GM10847 (cell line): ENCODE results near the gene TRANK1.

ENCODE experiments used
- POLR2A ChIP-seq: IDR thresholded peaks from 2 replicates; pipeline ENCODE4 v1.6.1; 2011; ENCODE audit not compliant: insufficient read length; ENCODE audit errors: extremely low read depth

The TRANK1 gene

DNA sequence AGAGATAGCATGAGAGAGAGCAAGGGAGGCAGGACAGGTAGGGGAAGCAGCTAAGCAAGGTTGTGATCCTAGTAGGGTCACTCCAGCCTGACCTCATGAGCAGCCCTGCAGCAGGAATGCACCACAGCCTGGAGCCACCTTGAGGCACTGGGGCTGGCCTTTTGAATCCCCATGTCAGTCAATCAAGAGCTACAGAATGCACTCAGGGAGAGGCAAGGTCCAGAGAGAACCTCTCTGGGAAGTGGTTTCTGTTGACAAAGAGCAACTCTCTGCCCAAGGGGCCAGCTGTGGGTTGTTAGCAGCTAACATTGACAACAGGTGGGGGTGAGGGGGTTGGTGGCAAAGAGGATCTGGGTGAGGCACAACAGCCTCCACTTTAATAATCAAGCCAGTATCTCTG is 54.6 kb downstream of the TRANK1 start:
- no peak for TF ChIP-seq POLR2A

GRCh38 chr3:36881735-36882134 is 63.1 kb downstream of the TRANK1 start:
- no peak for TF ChIP-seq POLR2A

GRCh38 chr3:36877930-36878685 is 66.7 kb downstream of the TRANK1 start:
- TF ChIP-seq POLR2A, result no peak

DNA sequence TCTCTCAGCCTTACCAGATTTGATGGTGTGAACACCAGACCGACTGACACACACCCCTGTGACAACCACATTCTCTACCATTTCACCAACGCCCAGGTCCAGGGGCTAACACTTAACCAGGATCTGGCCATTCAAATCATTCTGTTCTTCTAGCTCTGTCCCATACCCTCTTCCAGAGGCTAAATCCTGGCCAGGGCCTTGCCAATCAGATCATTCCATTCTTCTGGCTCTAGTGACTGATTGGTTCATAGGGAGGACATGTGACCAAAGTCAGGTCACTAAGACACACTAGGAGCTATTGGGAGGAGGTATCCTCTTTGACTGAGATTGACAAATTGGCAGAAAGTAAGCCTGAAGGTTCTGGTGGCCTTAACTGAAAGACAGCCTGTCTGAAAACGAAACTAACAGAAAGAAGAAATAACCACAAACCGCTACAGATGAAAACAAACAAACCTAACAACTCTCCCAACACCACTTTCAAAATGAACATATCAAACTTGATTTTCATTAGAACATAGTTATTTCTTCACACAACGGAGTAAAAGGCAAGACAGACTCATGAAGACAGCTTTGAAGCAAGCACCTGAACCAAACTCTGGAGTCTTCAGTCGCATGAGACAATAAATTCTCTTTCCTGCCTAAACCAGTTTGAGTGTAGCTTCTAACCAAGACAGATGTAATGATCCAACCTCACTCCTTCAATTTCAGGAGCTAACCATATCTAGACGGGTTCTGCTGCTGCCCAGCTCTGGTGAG is 68.5 kb downstream of the TRANK1 start:
- no peak for TF ChIP-seq POLR2A

DNA sequence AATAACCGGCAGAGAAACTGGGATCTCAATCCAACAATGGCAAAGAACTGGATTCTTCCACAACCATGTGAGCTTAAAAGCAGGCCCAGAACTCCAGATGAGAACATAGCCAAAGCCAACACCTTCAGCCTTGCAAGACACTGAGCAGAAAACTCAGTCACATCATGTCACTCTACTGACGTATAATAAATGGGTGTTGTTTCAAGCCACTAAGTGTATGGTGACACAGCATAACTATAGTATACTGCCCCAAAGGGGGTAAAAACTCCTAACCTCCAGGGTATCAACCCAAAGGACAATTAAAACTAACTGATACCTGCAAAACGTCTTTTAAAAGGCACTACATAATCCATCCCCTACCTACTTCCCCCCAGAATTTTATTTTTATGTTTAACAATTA is 69.5 kb downstream of the TRANK1 start:
- no peak for TF ChIP-seq POLR2A

DNA sequence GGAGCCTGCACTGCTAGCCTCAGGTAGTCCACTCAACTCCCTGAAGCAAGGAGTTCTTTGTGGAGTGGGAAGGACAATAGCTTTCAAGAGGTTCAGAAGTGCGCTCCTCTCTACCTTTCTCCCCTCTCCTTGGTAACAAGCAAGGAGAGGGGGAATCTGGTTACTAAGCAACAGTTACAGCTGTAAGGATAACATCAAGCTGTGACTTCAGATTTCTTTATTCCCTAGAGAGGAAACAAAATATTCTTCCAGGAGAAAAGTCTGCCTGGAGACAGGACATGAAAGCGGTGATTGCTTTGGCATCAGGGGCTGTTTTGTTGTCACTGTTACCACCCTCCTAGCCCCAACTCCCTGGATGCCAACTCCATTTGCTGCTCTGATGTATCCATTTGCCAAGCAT is 70.4 kb downstream of the TRANK1 start:
- no peak for TF ChIP-seq POLR2A

- TF ChIP-seq POLR2A, result no peak
These were observed 73.3 kb downstream of the TRANK1 start for GRCh38 chr3:36871379-36872126.

GRCh38 chr3:36868614-36869436 is 76.0 kb downstream of the TRANK1 start:
- no peak for TF ChIP-seq POLR2A

DNA sequence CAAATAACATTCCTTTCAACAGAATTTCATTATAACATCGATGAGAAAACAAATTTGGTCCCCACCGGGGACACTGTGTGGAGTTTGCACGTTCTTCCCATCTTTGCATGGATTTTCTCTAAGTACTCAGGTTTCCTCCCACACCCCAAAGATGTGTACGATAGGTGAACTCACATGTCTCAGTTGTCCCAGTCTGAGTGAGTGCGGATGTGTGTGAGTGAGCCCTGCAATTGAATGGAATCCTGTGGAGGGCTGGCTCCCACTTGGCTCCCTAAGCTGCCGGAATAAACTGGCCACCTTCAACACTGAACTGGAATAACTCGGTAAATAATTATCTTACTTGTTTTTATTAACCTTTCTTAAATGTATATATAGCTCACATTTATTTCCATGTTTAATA is 77.0 kb downstream of the TRANK1 start:
- TF ChIP-seq POLR2A, result no peak

DNA sequence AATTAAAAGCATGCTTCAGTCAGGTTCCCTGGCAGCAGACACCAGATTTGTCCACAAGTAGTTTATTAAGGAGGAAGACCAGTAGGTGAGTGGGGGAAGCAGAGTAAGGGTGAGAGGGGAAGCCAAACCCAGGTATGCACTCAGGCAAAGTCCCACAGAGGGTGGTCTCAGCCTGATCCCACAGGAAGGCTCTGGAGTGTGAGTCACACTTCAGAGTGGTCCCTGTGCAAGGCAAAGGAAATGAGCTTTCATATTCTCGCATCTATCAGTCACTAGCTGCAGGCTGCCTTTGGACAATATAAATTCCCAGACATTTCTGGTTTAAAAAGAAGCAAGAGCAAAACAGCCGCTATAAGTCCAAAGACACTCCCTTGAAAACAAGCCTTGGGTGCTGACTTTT is 78.5 kb downstream of the TRANK1 start:
- TF ChIP-seq POLR2A, result no peak

DNA sequence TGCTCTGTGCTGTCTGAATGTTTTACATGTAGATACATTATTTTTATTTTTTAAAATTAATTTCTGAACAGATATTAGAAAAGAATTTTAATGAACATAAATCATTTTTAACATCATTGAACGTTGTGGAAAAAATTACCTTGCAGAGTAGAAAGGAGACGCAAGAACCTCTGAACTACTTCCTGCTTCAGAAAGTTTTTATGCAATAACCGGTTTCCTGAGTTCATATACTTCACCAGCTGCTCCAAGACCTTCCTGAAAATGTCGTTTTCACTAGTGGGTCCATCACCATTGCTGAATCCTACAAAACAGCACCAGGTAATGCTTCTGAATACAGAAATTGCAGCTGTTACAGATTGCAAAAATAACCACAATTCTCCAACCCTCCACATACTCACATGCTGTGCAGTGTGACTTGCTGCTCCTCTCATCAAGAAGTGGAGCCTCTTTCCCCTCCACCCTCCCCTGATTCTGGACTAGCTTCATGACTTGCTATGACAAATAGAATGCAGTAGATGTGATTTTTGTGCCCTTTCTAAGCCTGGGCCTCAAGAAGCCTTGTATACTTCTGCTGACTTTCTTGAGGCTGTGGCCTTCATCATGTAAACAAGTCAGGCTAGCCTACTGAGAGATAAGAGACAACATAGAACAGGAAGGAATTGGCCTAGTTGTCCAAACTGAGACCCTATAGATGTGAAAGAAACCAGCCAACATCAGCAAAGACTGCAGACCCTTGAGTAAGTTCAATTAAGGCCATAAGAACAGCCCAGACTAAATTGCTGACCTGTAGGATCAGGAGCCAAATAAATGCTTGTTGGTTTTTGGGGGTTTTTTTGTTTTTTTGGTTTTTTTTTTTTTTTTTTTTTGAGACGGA is 80.4 kb downstream of the TRANK1 start:
- no peak for TF ChIP-seq POLR2A

DNA sequence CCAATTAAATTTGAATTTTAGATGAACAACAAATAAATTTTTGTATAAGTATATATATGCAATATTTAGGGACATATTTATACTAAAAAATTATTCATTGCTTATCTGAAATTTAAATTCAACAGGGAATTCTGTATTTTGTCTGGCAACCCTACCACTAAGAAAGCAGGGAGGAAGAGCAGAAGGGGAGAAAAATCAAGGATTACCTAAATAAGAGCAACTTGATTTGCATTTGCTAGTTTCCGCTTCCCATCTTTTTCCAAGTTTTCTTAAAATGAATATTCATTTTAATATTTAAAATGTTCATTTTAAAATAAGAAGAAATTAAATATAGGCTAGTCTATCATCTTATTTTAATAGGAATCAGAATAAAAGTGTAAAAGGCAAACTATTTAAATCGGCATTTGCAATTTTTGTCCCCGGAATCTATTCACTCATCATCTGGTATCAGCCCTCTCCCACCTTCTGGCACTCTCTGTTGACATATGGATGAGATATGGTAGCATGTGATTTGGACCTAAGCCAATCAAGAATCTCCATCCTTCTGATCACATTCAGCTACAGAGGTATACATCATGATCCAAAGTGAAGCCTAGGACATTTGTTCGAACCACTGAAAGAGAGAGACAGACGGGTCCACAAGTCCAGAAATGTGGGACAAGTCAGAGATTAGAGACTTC is 82.6 kb downstream of the TRANK1 start:
- TF ChIP-seq POLR2A, result no peak

GRCh38 chr3:36859494-36859893 is 85.4 kb downstream of the TRANK1 start:
- TF ChIP-seq POLR2A, result no peak

- TF ChIP-seq POLR2A, result no peak
These were observed 92.8 kb downstream of the TRANK1 start for GRCh38 chr3:36852071-36852470.
